Sigmoid colon (tissue), 4 donors: ENCODE data around the gene SPRR5.

Source experiments
- POLR2A ChIP-seq, 2 donors: fragments of 450-650 bp; IDR thresholded peaks; one replicate each; pipeline ENCODE4 v1.6.1; 2016; ENCODE audit warnings: antibody characterized with exemption in 2 of 2, mild to moderate bottlenecking in 2 of 2, moderate library complexity in 2 of 2
- POLR2AphosphoS5 ChIP-seq, 4 donors: sonication (generic); formaldehyde crosslinking; IDR thresholded peaks; one replicate each; pipeline ENCODE4 v1.6.1; 2017; ENCODE audit warnings: antibody characterized with exemption in 4 of 4
- TF ChIP-seq, protein P1 (sequence below), 4 experiments: fragments of 450-650 bp in 3 of 4; fragments of 200-600 bp in 1 of 4; IDR thresholded peaks; one replicate each; pipeline ENCODE4 v1.5.1; 2016 to 2019; ENCODE audit warnings: antibody characterized with exemption in 4 of 4, mild to moderate bottlenecking in 3 of 4, moderate library complexity in 2 of 4

DNA sequence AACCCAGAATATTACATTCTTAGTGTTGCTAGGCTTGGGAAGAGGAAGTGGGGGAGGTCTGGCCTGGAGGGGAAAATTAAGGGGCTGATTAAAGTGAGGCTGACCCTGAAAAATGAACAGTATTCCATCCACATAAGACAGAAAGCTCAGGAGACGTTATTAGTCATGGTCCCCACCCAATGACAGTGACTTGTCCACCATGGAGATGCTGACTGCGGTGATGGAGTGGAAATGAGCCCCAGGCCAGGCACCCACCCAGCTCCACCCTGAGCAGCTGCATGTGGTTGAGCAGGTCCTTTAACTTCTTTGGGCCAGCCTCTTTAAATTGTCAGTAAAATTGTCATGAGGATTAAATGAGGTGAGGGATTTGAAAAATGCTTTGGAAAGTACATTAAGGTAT is 22.0 kb downstream of the SPRR5 start:
- TF ChIP-seq, protein P1, sequence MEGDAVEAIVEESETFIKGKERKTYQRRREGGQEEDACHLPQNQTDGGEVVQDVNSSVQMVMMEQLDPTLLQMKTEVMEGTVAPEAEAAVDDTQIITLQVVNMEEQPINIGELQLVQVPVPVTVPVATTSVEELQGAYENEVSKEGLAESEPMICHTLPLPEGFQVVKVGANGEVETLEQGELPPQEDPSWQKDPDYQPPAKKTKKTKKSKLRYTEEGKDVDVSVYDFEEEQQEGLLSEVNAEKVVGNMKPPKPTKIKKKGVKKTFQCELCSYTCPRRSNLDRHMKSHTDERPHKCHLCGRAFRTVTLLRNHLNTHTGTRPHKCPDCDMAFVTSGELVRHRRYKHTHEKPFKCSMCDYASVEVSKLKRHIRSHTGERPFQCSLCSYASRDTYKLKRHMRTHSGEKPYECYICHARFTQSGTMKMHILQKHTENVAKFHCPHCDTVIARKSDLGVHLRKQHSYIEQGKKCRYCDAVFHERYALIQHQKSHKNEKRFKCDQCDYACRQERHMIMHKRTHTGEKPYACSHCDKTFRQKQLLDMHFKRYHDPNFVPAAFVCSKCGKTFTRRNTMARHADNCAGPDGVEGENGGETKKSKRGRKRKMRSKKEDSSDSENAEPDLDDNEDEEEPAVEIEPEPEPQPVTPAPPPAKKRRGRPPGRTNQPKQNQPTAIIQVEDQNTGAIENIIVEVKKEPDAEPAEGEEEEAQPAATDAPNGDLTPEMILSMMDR (IDR thresholded peaks at IDR 0.05): no peak
- no peak for TF ChIP-seq POLR2A (IDR thresholded peaks at IDR 0.05)
- TF ChIP-seq POLR2AphosphoS5 (IDR thresholded peaks at IDR 0.05): no peak
